Loucy (cell line): ENCODE measurements around the gene LPP.

Experiments used
- CTCF ChIP-seq: fragments of 200-600 bp; sonication (generic); conservative IDR thresholded peaks from 2 replicates; pipeline ENCODE4 v1.5.1; 2014; ENCODE audit warnings: mild to moderate bottlenecking, antibody characterized with exemption, low read length
- EZH2phosphoT487 ChIP-seq: fragments of 200-600 bp; IDR thresholded peaks from 2 replicates; pipeline ENCODE4 v1.6.1; 2018; ENCODE audit warnings: antibody characterized with exemption, mild to moderate bottlenecking, moderate library complexity, borderline replicate concordance

GRCh38 chr3:188834349-188834748, 680.4 kb downstream of the LPP start:
- peak; percentile 48 for TF ChIP-seq CTCF
- TF ChIP-seq EZH2phosphoT487: no peak
